RCC 7860 (cell line): ENCODE results near the gene PUS7L.
"Not testable (repeated sequence)": the region's sequence is repeated elsewhere in the genome, so short reads cannot be mapped to it uniquely, and the experiment has no call there.

Experiments
- DNase-seq: peaks from one replicate; pipeline ENCODE4 v3.0.0-alpha.2; 2015; ENCODE audit warnings: low spot score
- FAIRE-seq: peaks from 2 replicates; lab custom pipeline; 2012; peaks lifted over from hg19 to GRCh38; lab: Jason Lieb, UNC

The PUS7L gene

GRCh38 chr12:43750814-43751213 lies 7.8 kb downstream of the PUS7L start:
- no peak for FAIRE-seq
- no peak for DNase-seq

- no peak for FAIRE-seq
- DNase-seq, result no peak
Measured at GRCh38 chr12:43749016-43749415, 9.6 kb downstream of the PUS7L start.

DNA sequence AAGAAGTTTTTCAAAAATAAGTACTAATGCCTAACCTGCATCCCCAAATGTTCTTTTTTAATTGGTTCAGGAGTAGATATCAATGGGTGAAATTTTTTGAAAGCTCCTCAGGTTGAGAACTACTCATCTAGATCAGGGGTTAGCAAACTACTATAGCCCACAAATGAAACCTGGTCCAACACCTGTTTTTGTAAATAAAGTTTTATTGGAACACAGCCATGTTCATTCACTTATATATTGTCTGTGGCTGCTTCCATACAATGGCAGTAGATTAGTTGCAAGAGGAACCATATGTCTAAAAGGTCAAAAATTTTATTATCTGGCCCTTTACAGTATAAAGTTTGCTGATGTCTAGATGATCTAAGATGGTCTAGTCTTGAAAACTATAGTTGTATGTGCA lies 13.8 kb downstream of the PUS7L start:
- no peak for DNase-seq
- FAIRE-seq, result no peak

DNA sequence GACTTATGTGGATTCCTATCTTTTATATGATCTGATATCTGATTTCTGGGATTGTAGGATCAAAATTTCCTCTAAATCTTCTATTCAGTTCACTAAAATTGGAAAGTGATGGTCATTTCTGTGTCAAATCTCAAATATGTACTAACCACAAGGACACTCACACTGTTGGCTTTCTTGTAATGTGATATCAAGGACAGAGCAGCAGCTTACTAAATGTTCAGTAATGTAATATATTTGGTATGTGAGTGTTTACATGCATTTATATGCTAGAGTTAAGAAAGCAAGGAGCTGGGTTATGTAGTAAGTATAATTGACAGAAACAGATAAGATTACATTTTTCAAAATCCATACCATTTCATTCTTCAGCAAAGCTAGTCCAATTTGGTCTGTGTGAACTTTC lies 16.5 kb downstream of the PUS7L start:
- FAIRE-seq, result peak; percentile 63
- DNase-seq, result peak; percentile 69

GRCh38 chr12:43740511-43741100 lies 18.0 kb downstream of the PUS7L start:
- FAIRE-seq, result no peak
- no peak for DNase-seq

- DNase-seq (peak; percentile 72), FAIRE-seq (peak; percentile 93)
Measured at GRCh38 chr12:43737646-43738045, 20.9 kb downstream of the PUS7L start.

DNA sequence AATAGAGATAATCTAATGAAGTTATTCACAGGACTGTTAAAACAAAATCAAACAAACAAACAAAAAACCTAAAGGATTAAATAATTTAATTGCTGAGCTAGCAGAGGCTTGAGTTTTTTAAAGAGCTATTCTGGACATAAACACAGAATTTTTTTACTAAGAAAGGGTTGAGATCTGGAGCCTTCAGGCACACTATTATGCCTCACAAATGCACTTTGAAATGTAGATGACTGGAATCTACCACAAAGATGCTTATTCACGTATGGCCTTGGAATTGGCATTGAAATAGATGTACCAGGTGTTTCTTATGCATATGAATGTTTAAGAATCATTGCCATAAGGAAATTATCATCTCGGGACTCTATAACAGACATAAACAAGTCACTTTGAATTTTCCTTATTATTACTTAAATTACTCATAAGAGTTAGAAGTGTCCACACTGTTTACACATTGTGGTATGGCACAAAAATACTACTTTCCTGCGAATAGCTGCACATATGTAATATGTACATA lies 21.6 kb downstream of the PUS7L start:
- DNase-seq (no peak), FAIRE-seq (no peak)

DNA sequence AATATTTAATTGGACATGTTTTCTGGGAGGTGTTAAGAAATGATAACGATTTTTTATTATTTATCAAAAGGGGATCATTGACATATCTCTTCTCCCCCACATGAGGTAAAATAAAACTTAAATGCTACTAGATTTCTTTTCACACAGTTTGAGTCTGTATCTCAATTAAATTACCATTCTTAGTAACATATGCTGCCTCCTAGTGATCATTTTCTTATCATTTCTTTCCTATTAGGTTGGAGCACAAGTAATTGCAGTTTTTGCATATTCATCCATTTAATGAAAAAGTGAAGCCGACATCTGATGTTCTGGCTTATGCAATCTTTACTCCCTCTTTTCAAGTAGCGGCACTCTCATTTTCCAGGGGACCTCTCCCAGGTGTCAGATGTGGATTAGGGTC lies 24.9 kb downstream of the PUS7L start:
- FAIRE-seq, result no peak
- no peak for DNase-seq

DNA sequence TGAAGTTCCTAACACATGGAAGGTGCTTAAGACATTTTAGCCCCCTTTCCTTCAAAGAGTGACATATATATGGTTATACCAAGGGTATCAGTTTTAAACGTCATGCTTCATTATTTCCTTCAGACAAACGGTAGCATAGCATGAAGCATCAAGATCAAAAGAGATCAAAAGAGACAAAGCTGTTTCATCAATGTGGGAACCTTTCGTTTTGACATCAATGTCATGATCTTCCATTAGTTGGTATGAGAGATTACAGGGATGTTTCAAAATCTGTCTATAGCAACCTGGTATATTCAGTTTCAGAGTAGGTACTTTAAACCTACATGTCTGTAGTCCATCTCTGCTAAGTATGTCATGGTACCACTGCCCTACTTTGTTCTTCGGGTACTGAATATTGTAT lies 28.3 kb downstream of the PUS7L start:
- DNase-seq, result no peak
- no peak for FAIRE-seq

DNA sequence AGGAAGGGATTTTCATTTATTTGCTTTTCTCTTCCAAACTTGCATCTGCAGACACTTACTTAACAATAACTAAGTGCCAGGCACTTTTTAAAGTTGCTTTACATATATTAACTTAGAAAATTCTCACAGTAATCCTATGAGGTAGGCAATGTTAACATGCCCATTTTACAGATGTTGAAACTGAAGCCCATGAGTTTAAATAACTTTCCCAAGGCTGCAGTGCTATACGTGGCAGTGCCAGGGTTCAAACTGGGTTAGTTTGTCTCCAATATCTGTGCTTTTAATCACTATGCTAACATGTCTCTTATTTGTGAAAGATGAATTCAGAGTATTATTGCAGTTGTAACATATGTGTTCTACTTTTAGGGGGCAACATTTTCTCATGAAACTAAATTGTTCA lies 29.9 kb downstream of the PUS7L start:
- FAIRE-seq (no peak), DNase-seq (no peak)

DNA sequence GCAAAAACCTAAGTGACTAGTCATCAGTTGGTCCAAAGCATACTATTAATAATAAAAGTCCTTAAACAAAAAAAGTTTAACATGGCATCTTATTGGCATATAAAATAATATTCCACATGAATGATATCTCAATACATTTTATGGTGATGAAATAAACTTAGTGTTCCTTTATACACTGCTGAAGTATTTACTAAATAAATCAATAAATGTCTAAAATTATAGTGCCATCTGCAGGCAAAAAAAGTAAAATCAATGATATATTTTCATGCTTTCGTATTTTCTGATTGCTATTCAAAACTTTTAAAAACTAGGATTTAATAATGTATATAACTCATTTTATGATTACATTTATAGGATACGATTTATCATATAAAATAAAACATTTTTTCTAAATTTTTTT lies 30.5 kb downstream of the PUS7L start:
- no peak for DNase-seq
- FAIRE-seq, result peak; percentile 82

- DNase-seq, result no peak
- FAIRE-seq, result no peak
Measured at GRCh38 chr12:43723134-43723533, 35.5 kb downstream of the PUS7L start.

GRCh38 chr12:43722621-43723020 lies 36.0 kb downstream of the PUS7L start:
- no peak for FAIRE-seq

GRCh38 chr12:43711348-43711747 lies 47.2 kb downstream of the PUS7L start:
- DNase-seq (no peak), FAIRE-seq (no peak)

More at GRCh38 chr12:43722621-43723020, 36.0 kb downstream of the PUS7L start:
- no peak for DNase-seq

GRCh38 chr12:43703772-43704171 lies 54.8 kb downstream of the PUS7L start:
- not testable (repeated sequence) for FAIRE-seq, DNase-seq

DNA sequence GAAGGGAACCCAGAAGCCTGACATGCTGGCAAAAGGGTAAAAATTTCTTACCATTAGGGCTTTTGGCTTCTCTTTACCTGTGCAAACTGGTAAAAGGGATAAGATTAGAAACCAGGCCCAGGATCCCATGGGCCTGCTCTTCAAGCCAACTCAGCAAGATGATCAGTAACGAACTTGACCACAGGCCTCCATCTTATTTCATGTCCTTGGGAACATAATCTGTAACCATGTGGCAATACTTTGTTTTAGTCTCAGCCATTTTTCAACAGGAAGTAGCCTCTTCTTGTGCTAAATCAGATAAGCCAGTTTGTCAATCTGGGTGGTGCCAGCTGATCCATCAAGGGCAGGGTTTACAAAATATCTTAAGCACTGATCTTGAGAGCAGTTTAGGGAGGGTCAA lies 57.4 kb downstream of the PUS7L start:
- not testable (repeated sequence) for DNase-seq, FAIRE-seq

- FAIRE-seq, result no peak
Measured at GRCh38 chr12:43696154-43696553, 62.4 kb downstream of the PUS7L start.

DNA sequence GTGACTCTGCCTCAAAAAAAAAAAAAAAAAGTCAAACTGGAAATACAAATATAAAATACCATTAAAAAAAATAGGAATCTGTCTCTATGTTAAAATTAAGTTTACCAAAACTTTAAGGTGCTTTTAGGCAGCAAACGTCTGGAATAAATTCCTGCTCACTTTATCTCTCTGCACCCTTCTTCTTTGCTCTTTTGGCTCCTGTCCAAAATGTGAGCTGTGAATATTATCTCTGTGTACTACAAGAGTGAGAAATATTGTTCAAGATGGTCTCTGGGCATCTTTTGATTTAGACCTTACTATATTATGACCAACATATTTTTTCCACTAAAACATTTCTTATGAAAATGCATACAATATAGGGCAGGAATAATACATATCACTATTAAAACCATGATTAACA lies 63.7 kb downstream of the PUS7L start:
- no peak for DNase-seq
- no peak for FAIRE-seq

More at GRCh38 chr12:43696154-43696553, 62.4 kb downstream of the PUS7L start:
- no peak for DNase-seq

DNA sequence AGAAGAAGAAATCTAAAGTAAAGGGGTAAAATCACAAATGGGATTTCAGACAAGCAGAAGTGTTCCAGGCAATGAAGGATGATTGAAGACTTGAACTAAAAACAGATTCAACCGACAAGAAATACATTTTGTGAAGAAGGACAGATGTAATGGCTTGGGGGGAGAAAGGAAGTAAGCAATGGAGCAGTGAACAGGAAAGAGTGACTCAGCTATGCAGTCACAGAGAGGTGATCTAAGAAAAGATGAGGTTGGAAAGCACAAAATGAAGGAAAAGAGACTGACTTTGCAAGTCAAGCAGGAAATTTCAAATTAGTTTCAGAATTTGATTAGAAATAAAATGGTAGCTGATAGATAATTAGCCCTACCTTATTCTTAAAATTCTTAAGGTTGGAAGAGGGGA lies 66.5 kb downstream of the PUS7L start:
- FAIRE-seq (peak; percentile 56), DNase-seq (peak; percentile 46)

DNA sequence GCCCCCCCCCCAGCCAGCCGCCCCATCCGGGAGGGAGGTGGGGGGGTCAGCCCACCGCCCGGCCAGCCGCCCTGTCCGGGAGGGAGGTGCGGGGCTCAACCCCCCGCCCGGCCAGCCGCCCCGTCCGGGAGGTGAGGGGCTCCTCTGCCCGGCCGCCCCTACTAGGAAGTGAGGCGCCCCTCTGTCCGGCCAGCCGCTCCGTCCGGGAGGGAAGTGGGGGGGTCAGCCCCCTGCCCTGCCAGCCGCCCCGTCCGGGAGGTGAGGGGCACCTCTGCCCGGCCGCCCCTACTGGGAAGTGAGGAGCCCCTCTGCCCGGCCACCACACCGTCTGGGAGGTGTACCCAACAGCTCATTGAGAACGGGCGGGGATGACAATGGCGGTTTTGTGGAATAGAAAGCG lies 73.1 kb downstream of the PUS7L start:
- not testable (repeated sequence) for DNase-seq, FAIRE-seq

- peak; percentile 15 for DNase-seq
Measured at GRCh38 chr12:43676183-43676813, 82.3 kb downstream of the PUS7L start.

More at GRCh38 chr12:43676183-43676813, 82.3 kb downstream of the PUS7L start:
- FAIRE-seq, result no peak
